A673 (cell line): ENCODE measurements around the gene SAP30BP. TPM values are rescaled to one million over a fixed set of nuclear protein-coding genes. Genes with fewer than 3 reads are reported as not detected.

ENCODE experiments used
- BruUV-seq: library from RNA; stranded (reverse); fragments of 400-500 nt; replicated peaks from 2 replicates; lab custom pipeline; 2021; lab: Mats Ljungman, UMichigan
- CTCF ChIA-PET: fragments of 300-600 bp; sonication (Branson Sonifier 250); formaldehyde crosslinking; loops from one replicate; lab custom pipeline; 2022; ENCODE audit warnings: antibody characterized with exemption; lab: Charles Lee
- POLR2A ChIA-PET: fragments of 300-600 bp; sonication (Branson Sonifier 250); formaldehyde crosslinking; loops from one replicate; lab custom pipeline; 2022; ENCODE audit warnings: antibody characterized with exemption; ENCODE audit not compliant: low non-redundant PET; lab: Charles Lee
- DNase-seq: peaks from one replicate; pipeline ENCODE4 v3.0.0-alpha.2; 2015; ENCODE audit warnings: low spot score
- H3K27ac ChIP-seq: fragments of 200-600 bp; sonication (generic); 2 replicates; pipeline ENCODE4 v1.5.1; 2016; ENCODE audit warnings: mixed run types, low read depth, mild to moderate bottlenecking, mixed read lengths, antibody characterized with exemption, low read length; ENCODE audit not compliant: poor library complexity, severe bottlenecking
- H3K27me3 ChIP-seq: fragments of 200-600 bp; sonication (generic); replicated peaks from 2 replicates; pipeline ENCODE4 v1.6.1; 2017; ENCODE audit warnings: mixed run types, low read depth, mild to moderate bottlenecking, mixed read lengths, antibody characterized with exemption, low read length; ENCODE audit not compliant: insufficient read depth, poor library complexity
- H3K36me3 ChIP-seq: fragments of 200-600 bp; sonication (generic); 2 replicates; pipeline ENCODE4 v1.6.1; 2016; ENCODE audit warnings: mixed run types, mild to moderate bottlenecking, mixed read lengths, antibody characterized with exemption, low read length; ENCODE audit not compliant: insufficient read depth, poor library complexity, severe bottlenecking
- H3K4me1 ChIP-seq: fragments of 200-600 bp; sonication (generic); 2 replicates; pipeline ENCODE4 v1.6.1; 2017; ENCODE audit warnings: mixed run types, mild to moderate bottlenecking, mixed read lengths, antibody characterized with exemption, low read length; ENCODE audit not compliant: insufficient read depth, poor library complexity, severe bottlenecking
- H3K4me3 ChIP-seq: fragments of 200-600 bp; sonication (generic); 2 replicates; pipeline ENCODE4 v1.5.1; 2016; ENCODE audit warnings: low read depth, mixed run types, mild to moderate bottlenecking, mixed read lengths, low read length; ENCODE audit not compliant: poor library complexity, severe bottlenecking
- H3K9me3 ChIP-seq: fragments of 200-600 bp; sonication (generic); 2 replicates; pipeline ENCODE4 v1.6.1; 2016; ENCODE audit warnings: mixed run types, low read depth, mild to moderate bottlenecking, mixed read lengths, antibody characterized with exemption, low read length; ENCODE audit not compliant: poor library complexity, severe bottlenecking
- CTCF ChIP-seq: fragments of 300-800, 200-600 bp; sonication (generic); conservative IDR thresholded peaks from 2 replicates; pipeline ENCODE4 v1.5.1; 2017; ENCODE audit warnings: low read depth, mild to moderate bottlenecking, antibody characterized with exemption, low read length, moderate library complexity, mixed read lengths
- EZH2 ChIP-seq: fragments of 200-600 bp; sonication (generic); IDR thresholded peaks from 2 replicates; pipeline ENCODE4 v1.6.1; 2017; ENCODE audit warnings: borderline replicate concordance, low read depth, mild to moderate bottlenecking, mixed read lengths, antibody characterized with exemption, low read length; ENCODE audit not compliant: poor library complexity, severe bottlenecking
- intact Hi-C: fragments of 100-400 bp; cut with micrococcal nuclease; formaldehyde crosslinking; loops from one replicate; pipeline ENCODE4 v1.10.0; 2022; ENCODE audit not compliant: unreplicated experiment
- total RNA-seq: library from RNA; stranded (reverse); gene quantifications from 2 replicates; pipeline ENCODE4 v1.2.3, GENCODE V29; 2021

Gene SAP30BP
- total RNA-seq, 1 experiment from 2014 or later, result 98.1 TPM

GRCh38 chr17:75752405-75752709 lies 85.2 kb downstream of the SAP30BP start:
- Histone ChIP-seq H3K9me3 (no peaks in the 10 kb centered on the region), H3K27me3 (no peaks in the 10 kb centered on the region), H3K36me3 (no peaks in the 10 kb centered on the region), H3K27ac (no peak overlapping the region), H3K4me1 (peaks cover 5% of the 10 kb centered on the region), H3K4me3 (no peak overlapping the region)
- CTCF ChIA-PET, result interaction anchor here (0.6 kb wide), 1 partner anchor 9 kb away, joined by 3 read pairs; no protein-coding TSS in a partner anchor
- POLR2A ChIA-PET, result no interaction called here
- no TSS peak for BruUV-seq
- DNase-seq, result no peak
- TF ChIP-seq CTCF (no peak), EZH2 (no peak)
- intact Hi-C loops, result no loop called here

- intact Hi-C loops, result no loop called here
- no peak for DNase-seq
- Histone ChIP-seq H3K27ac (no peak overlapping the region), H3K4me3 (peak overlapping the region; percentile 42), H3K9me3 (no peaks in the 10 kb centered on the region), H3K36me3 (no peaks in the 10 kb centered on the region), H3K4me1 (peaks cover 5% of the 10 kb centered on the region), H3K27me3 (no peaks in the 10 kb centered on the region)
- BruUV-seq, result no TSS peak
- POLR2A ChIA-PET, result interaction anchor here (0.6 to 0.8 kb wide), 2 partner anchors 27 to 297 kb away, joined by 3 read pairs; partner anchors contain the start of gene TMEM94
- no peak for TF ChIP-seq EZH2
- no peak for TF ChIP-seq CTCF
- CTCF ChIA-PET, result interaction anchor here (0.5 to 1.6 kb wide), 17 partner anchors 12 to 320 kb away, joined by 3 to 10 read pairs (median 3); partner anchors contain the start of genes GALK1, TRIM47 and WBP2
Measured at GRCh38 chr17:75752802-75753513, 85.8 kb downstream of the SAP30BP start.

GRCh38 chr17:75753514-75754377 lies 86.6 kb downstream of the SAP30BP start:
- TF ChIP-seq EZH2 (no peak), CTCF (peak; percentile 65)
- ChIA-PET CTCF (interaction anchor here (0.5 to 1.6 kb wide), 21 partner anchors 10 to 374 kb away, joined by 3 to 10 read pairs (median 3); partner anchors contain the start of genes GALK1, TRIM47 and WBP2), POLR2A (interaction anchor here (0.5 to 0.8 kb wide), 4 partner anchors 8 to 1437 kb away, joined by 3 to 4 read pairs (median 3); partner anchors contain the start of gene TMEM94)
- DNase-seq, result peak; percentile 86
- Histone ChIP-seq H3K4me3 (peak overlapping the region; percentile 42), H3K27me3 (no peaks in the 10 kb centered on the region), H3K36me3 (no peaks in the 10 kb centered on the region), H3K27ac (peak overlapping the region; percentile 70), H3K9me3 (no peaks in the 10 kb centered on the region), H3K4me1 (peaks cover 5% of the 10 kb centered on the region)
- no TSS peak for BruUV-seq
- intact Hi-C loops, result no loop called here
